Tongue (tissue), 2 donors: ENCODE data around the gene SLK. TPM values are rescaled to one million over a fixed set of nuclear protein-coding genes. Genes with fewer than 3 reads are reported as not detected.

Experiments used
- DNase-seq: peaks from one replicate; pipeline ENCODE4 v3.0.0-alpha.2; 2015
- total RNA-seq: library from RNA; depleted of rRNA; stranded (reverse); fragments of >200 nt; gene quantifications from one replicate; pipeline ENCODE4 v1.2.3, GENCODE V29; 2014

Gene SLK
- 93.1 TPM for total RNA-seq

DNA sequence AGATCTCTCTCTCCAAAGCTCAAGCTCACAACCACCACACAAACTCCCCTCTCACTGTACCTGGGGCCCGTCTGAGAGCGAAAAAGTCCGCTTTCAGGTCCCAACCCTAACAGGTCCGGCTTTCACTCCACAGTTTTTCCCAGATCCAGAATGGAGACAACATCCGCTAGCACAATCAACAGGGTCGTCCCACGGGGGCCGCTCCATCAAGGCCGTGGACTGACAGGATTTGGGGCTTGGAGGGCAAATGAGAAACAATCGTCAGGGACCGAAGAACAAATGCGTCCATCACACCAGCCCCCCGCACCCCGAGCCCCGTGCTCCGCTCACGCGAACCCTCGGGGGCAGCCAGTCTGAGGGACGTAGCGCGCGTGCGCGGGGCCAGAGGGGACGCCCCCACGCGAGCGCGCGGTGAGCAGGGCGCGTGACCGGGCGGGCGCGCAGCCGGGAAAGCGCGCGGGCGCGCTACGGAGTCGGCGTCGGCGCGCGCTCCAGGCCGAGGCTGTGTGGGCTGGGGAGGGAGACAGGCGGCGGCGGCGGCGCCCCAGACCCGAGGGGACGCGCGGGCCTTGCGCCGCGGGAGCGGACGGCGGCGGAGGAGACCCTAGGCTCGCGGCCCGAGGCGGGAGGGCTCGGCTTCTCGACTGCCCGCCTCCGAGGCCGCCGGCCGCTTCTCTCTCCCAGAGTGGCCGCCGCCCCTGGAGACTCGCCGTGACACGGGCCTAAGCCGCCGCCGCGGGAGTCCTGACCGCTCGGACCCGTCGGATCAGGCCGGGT lies at the start of gene SLK:
Gene SLK, plus strand, starts transcription at position 470 of the 777 bp plus-strand sequence. CDS start 606 bp downstream, outside the sequence.
- DNase-seq: peak; percentile 94

DNA sequence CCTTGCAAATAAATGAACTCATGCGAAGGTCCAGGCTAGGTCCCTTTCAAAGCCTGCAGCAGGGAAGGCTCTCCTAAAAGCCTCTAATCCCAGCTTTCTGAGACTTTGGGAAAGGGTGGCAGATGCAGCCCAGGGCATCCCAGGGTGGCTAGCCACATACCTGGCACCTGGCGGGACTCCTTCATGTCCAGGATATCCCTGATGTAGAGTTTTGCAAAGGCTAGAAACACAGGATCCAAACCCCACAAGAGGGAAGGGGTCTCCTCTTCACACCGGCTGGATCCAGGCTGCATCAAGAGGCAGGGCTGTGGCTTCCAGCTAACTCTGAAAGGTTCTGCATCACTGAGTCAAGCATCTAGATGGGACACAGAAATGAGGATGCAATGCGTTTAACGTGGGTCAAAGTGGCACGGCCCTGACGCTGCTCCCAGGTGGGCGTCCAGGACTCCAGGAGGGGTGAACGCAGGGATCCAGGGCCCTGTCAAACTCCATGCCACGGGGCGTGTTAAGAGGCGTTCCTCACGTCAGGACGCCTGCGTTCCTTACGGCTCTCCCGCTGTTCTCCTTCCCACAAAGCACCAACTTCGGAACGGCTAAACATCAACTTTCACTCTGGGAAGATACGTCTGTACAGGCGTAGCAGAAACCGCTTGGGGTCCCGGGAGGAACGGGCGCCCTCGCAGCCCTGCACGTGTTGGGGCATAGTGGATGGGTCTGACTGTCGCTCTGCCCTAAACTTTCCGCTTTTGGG lies 49.5 kb upstream of the SLK start:
- no peak for DNase-seq

DNA sequence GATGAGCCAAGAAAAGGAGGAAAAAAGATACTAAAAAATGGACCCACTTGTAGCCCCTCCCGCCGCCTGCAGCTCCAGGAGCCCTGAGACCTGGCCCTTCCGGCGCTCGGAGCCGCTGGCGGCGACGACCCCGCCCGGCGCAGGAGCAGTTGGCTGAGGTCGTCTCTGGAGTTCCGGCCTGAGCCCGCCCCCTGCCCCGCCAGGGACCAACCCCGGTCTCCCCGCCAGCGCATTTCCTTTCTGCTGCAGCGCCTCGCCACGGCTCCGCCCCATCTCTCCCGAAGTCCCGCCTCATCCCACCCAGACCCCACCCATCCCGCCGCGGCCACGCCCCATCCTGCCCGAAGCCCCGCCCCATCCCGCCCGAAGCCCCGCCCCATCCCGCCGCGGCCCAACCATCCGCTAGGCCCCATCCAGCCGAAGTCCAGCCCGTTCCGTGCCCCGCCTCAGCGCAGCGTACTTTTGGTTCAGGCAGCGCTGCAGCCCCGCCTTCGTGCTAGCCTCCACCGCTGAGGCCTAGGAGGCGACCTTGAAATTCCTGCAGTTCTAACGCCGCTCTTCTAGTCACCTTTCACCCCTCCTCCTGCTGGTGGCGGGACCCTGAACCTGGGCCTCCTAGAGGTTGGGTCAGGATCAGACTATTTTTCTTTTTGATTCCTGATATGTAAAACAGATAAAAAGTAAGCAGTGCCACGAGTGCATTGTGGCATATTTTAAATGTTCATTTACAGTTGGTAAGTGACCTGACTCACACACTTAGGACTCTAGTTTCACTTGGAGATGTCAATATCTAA lies 48.7 kb upstream of the SLK start, which contains the start of gene STN1:
Gene STN1, minus strand, starts transcription at position 132 of the 794 bp plus-strand sequence. CDS start 590 bp downstream, outside the sequence.
- peak; percentile 99 for DNase-seq

DNA sequence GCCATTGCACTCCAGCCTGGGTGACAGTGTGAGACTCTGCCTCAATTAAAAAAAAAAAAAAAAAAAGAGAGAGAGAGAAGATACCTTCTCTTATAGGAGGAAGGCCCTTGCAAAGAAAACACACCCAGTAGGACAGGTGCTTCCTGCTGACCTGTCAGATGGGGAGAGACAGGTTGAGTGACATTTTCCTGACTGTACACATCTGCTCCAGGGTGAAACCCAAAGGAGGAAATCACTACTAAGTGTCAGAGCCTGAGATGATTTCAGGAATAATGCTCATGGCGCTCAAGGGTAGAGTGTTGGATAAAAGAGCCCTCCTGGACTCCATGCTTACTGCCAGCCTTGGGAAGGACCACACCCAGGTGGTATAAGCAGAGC lies 47.3 kb upstream of the SLK start:
- no peak for DNase-seq

DNA sequence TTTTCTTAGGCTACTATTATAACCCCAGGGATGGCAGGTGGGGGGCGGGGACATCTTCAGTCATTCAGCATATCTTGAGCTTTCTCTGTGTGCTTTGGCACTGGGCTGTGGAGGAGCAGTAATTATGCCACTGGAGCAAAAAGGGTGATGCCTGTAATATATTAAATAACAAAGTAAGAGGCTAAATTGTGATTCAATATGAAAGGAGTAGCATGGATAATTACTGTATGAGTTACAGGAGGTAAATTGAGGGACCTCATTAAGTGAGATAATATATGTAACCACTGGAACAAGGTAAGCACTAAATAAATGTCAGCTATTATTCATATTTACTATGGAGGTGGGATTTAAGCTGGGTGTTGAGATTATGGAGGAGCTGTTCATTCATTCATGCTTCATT lies 45.7 kb upstream of the SLK start:
- no peak for DNase-seq

DNA sequence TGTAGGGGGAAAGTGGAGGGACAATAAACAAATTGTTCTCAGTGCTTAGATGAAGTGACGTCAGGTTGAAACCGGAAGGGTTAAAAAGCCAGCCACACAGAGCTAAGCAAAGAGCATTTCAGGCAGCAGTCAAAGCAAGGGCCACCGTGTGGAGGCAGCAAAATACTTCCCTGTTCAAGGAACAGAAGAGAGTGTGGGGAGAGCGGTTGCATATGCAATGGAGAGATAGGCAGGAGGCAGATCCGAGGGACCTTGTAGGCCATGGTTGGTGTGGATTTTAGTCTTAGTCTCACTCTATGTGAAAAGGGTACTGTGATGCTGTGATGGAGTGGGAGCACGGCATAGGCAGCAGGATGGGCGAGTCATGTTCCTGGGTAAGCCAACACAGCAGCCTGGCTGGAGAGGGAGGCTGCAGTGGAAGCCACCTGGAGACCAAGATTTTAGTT lies 45.2 kb upstream of the SLK start:
- DNase-seq: no peak

DNA sequence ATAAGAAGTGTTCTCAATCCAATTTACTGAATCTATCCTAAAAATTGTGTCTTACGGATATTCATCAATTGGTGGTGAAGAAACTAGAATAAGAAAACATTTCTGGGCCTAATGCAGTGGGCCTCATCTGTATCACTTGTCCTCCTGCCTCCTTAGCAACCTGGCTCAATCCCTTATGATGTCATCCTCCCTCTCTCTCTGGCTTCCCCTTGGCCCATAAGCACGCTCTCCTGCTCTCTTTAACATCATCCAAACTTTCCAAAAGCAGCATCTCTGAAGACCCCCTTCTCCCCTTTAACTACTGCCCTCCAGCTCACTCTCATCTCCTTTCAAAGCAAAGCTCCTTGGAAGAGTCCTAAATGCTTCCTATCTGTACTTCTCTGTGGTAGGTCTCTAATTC lies 44.3 kb upstream of the SLK start:
- DNase-seq: no peak

DNA sequence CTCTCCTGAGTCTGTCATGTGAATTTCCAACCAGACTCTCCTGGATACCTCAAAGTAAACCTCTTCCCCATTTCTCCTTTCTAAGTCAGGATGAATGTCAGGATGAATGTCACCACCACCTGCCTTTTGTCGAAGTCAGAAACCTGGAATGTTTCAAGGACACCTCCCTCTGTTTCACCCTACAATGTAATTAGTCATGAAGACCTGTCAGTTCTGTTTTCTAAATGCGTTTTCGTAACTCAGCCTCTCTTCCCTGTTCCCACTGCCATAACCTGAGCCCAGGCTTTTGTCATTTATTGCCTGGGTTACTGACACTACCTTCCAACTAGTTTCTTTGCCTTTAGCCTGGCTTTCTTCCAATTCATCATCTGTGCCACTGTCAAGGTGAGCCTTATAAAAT lies 43.4 kb upstream of the SLK start:
- DNase-seq: no peak

DNA sequence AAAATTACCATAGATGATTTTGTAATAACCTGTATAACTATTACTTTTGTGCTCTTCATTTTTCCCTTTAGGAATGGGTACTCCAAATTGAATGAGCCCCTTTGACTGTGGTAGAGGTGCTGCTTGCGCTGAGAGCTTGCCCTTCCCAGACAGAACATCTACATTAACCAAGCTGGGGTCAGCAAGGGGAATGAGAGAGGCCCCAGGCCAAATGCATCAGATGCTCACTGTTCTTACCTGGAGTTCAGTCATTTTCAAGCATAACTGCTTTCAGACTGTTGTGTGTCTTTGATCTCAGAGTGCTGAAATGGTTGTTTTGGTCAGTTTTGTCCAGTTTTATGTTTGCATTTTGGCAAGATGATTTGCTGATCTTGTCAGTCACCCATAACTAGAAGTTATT lies 41.3 kb upstream of the SLK start:
- DNase-seq: no peak

DNA sequence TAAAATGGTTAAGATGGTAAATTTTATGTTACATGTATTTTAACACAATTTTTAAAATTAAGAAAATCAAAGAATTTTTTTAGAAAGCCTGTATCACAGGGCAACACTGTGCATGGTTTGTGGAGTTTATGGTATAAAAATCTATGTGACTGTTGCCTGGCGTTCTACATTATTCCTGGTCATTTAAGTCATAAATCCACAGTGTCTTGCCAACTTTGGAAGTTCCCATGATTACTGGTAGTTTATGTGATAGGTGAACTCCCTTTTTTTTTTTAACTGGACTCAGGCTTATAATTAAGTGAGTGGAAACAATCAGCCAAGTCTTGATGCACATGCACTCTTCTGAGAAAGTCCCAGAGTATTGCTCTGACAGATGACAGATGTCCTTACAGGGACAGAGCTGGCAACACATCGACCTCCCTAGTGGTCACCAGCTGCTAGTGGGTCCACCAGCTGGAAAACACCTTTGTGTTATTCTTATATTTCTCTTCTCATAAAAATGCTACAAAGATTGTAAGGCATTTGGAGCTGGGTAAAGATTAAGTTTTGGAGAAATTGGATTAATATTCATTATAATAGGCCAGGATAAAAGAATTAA lies 40.1 kb upstream of the SLK start:
- DNase-seq: no peak

DNA sequence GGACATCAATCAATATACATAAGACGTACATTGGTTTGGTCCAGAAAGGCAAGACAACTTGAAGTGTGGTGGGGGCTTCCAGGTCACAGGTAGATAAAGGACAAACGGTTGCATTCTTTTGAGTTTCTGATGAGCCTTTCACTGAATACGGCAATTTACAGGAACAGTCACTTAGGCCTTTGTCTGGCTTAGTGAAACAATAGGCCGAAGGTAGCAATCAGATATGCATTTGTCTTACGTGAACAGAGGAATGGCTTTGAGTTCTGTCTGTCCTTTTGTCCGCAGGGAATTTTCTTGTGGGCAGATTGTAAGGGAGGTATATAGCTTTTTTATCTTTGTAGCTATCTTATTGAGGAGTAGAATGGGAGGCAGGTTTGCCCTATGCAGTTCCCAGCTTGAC lies 38.2 kb upstream of the SLK start:
- no peak for DNase-seq

DNA sequence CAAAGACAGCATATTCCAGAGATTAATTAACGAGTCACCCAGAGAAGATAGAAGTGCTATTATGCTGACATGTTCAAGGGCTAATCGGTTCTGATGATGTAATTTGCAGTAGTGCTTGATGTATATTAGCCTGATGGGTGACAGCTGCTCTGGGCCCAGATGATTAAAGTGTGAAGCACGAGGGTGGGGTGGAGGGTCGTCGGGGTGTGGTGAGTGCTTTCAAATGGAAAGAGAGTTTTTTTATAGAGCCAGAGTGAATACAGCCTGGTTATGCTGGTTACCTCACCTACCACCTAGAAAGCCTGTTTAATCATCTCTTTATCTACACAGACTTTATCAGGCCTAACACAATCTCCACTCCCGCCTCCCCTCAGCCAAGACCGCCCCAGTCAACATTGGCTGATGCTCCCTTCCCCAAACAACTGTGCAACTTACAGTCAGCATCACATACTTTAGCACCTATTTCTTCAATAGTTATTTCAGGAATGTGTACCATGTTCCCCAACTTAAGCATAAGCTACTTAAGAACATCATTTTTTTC lies 37.5 kb upstream of the SLK start:
- no peak for DNase-seq

DNA sequence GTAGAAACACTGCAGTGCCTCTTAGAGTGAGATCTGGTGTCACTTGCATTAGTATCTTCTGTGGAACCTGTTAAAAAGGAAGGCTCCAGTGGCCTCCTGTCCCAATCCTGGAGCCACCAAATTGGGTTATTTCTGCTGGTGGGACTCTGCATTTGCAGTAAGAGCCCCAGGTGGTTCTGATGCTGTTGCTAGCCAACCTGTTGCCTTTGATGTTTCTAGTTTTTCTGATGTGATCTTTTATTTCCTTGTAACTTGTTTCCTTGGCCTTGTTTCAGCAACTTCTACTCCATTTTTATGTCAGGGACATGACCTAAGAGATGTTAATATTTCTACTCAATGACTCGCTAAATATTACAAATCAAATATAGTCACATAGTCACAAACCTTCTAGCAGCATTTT lies 36.5 kb upstream of the SLK start:
- DNase-seq: no peak

DNA sequence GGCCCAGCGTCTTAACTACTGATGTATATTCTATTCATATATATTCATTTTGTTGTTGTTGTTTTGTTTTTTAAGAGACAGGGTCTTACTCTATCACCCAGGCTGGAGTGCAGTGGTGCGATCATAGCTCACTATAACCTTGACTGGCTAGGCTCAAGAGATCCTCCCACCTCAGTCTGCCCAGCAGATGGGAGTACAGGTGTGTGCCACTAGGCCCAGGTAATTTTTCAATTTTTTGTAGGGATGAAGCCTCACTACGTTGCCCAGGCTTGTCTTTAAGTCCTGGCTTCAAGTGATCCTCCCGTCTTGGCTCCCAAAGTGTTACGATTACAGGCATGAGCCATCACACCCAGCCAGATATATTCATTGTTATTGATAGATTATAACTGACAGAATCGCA lies 36.1 kb upstream of the SLK start:
- no peak for DNase-seq

DNA sequence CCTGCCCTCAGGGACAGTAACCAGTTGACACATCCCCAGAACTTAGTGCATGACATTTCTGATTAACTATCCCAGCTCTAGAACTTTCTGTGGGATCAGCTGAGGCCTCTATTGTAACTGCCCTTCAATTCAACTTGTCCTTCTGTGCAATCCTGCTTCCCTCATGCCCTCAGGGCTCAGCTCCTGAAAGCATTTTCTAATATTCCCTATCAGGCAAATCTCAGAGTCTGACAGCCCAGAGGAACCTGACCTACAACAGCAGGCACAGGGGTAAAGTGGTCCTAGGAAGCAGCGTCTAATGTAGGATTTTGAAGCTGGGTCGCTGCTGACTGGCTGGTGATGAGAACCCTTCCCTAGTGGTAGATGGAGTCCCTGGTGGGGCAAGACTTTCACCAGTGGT lies 35.3 kb upstream of the SLK start:
- no peak for DNase-seq

DNA sequence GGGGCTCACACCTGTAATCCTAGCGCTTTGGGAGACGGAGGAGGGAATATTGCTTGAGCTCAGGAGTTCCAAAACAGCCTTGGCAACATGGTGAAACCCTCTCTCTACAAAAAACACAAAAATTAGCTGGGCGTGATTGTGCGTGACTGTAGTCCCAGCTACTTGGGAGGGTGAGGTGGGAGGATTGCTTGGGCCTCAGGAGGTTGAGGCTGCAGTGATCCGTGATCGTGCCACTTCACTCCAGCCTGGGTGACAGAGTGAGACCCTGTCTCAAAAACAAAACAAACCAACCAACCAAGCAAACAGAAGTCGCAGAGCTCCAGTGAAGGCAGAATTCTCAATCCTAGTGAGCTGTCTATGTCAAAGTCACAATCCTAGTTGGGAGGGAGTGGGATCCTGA lies 34.7 kb upstream of the SLK start:
- DNase-seq: no peak

DNA sequence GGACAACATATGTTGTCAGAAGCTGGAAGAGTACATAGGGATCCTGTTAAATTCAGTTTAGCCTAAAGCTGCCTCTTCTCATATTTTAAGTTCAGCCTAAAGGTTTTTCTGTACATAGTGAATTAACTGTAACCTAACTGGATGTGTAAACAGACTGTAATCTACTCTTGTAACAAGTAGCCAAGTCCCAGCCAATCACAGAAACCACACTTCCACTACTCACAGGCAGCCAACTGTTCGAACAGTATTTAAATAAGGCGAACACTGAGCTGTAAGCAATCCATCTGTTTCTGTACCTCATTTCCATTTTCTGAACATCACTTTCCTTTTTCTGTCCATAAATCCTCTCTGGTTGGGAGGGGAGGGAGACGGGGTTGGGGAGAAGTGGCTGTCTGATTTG lies 34.0 kb upstream of the SLK start:
- DNase-seq: peak; percentile 45

DNA sequence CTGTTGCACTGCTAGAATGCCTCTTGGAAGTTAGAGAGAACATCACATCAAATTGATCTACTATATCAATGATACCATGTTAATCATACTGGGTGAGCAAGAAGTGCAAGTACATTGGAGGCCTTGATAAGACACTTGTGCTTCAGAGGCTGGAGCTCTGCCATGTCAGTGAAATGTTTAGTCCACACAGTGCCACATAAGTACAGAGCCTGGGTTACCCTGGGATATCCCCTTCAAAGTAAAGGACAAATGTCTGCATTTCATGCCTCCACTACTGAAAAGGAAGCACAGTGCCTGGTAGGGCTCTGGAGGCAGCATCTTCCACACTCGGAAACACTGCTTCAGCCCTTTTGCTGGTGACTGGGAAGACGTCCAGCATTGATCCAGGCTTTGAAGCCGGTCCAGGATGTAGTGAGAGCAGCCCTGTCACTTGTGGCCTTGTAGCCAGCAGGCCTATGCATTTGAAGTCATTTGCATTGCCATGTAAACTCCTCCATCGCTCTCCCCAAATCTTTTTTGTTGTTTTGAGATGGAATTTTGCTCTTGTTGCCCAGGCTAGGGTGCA lies 33.3 kb upstream of the SLK start:
- peak; percentile 32 for DNase-seq

DNA sequence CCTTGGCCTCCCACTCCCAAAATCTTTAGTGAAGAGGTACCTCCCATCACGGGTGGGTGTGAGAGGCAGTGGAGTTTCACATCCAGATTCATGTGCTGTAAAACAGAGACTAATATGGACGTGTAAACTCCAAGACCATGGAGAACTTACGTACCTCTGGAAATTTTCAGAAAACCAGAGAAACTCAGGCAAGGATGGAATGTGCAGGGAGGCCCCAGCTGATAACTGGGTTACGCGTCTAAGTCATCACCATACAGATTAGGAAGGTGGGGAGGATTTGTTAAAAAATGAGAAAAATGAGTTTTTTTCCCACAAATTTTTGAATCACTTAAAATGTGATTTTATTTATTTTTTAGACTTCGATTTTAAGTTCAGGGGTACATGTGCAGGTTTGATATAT lies 32.6 kb upstream of the SLK start:
- no peak for DNase-seq

DNA sequence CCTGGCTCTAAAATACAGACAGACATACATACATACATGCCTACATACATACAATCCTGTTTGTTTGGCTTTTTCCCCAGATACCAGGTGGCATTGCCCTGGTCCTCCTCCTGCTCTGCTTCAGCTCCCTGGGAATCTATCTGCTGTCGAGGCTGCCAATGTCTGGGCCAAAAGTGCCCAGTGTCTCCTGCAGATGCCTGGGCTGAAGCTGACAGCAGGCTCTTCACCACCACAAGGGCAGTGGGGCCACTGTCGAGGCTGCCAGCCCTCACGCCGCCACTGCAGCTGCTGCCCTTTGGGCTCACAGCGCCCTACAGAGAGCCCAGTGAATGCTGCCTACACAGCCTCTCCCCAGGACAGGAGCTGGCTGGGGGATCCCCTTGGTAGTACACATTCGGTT lies 30.9 kb upstream of the SLK start:
- DNase-seq: no peak

DNA sequence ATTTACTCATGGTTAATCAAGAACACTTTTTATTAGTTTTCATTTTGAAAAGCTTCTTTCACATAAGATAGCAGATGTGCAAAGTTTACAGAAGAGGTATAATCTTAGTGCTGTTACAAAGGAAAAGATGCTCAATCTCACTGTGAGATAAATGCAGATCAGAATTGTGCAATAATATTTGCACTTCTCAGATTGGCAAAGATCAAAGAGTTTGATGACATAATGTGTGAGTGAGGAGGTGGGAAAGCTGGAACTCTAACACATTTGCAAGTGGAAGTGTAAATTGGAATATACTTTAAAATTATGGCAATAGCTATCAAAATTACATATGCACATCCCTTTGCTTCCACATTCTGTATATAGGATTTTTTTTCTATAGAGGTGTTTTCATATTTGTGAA lies 27.4 kb upstream of the SLK start:
- no peak for DNase-seq

DNA sequence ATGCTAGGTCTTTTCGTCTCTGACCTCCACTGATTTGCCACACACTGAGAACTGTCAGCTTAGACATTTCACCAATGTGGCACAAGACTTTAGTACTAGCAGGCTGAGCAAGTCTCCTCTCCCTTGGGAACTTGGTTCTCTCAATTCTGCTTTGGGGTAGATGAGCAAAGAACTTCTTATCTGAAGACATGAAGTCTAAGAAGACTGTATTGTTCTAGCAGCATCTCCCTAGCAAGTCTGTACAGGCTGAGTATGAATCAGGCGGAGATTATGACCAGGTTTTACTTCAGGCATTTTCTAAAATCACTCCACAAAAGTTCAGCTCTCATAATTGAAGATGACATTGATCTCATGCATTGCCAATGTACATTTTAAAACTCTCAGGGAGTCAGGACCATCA lies 25.1 kb upstream of the SLK start:
- DNase-seq: no peak
